ENCODE results near the gene ATPAF2.

ATPAF2 gene

GRCh38 chr17:18038861-18039534 lies at the start of gene ATPAF2, which contains the start of gene GID4:
Gene ATPAF2, minus strand, starts transcription at chr17:18039168. Its CDS starts 155 bp downstream, at chr17:18039013.
Gene GID4, plus strand, starts transcription at chr17:18039408. Its CDS starts 57 bp downstream, at chr17:18039465.
- peak; percentile 100 for DNase-seq (ENCODE audit: low read depth)

GRCh38 chr17:18087610-18088491 lies 48.9 kb upstream of the ATPAF2 start, which contains the start of gene DRG2:
Gene DRG2, plus strand, starts transcription at chr17:18087948. Its CDS starts 76 bp downstream, at chr17:18088024.
- DNase-seq (ENCODE audit: low read depth): peak; percentile 83

- no peak for DNase-seq (ENCODE audit: low read depth)
These were observed 45.3 kb upstream of the ATPAF2 start for GRCh38 chr17:18084256-18084655.

- no peak for DNase-seq (ENCODE audit: low read depth)
These were observed 40.6 kb upstream of the ATPAF2 start for GRCh38 chr17:18079543-18079942.

- no peak for DNase-seq (ENCODE audit: low read depth)
These were observed 38.0 kb upstream of the ATPAF2 start for GRCh38 chr17:18076936-18077335.

GRCh38 chr17:18074566-18075272 lies 35.8 kb upstream of the ATPAF2 start:
- no peak for DNase-seq (ENCODE audit: low read depth)

GRCh38 chr17:18071751-18072150 lies 32.8 kb upstream of the ATPAF2 start:
- DNase-seq (ENCODE audit: low read depth): no peak

GRCh38 chr17:18070861-18071340 lies 31.9 kb upstream of the ATPAF2 start:
- no peak for DNase-seq (ENCODE audit: low read depth)

GRCh38 chr17:18069101-18069500 lies 30.1 kb upstream of the ATPAF2 start:
- DNase-seq (ENCODE audit: low read depth): no peak

- DNase-seq (ENCODE audit: low read depth): no peak
These were observed 27.9 kb upstream of the ATPAF2 start for GRCh38 chr17:18066866-18067265.

- DNase-seq (ENCODE audit: low read depth): no peak
These were observed 26.6 kb upstream of the ATPAF2 start for GRCh38 chr17:18065546-18065945.

GRCh38 chr17:18064053-18064452 lies 25.1 kb upstream of the ATPAF2 start:
- no peak for DNase-seq (ENCODE audit: low read depth)

GRCh38 chr17:18059283-18059682 lies 20.3 kb upstream of the ATPAF2 start:
- DNase-seq (ENCODE audit: low read depth): no peak

GRCh38 chr17:18056214-18056613 lies 17.2 kb upstream of the ATPAF2 start:
- DNase-seq (ENCODE audit: low read depth): no peak

GRCh38 chr17:18055597-18055996 lies 16.6 kb upstream of the ATPAF2 start:
- DNase-seq (ENCODE audit: low read depth): no peak

- DNase-seq (ENCODE audit: low read depth): no peak
These were observed 6.9 kb upstream of the ATPAF2 start for GRCh38 chr17:18045691-18046350.

- no peak for DNase-seq (ENCODE audit: low read depth)
These were observed 5.6 kb upstream of the ATPAF2 start for GRCh38 chr17:18044609-18045008.

GRCh38 chr17:18043491-18043890 lies 4.5 kb upstream of the ATPAF2 start:
- no peak for DNase-seq (ENCODE audit: low read depth)

- no peak for DNase-seq (ENCODE audit: low read depth)
These were observed 4.0 kb upstream of the ATPAF2 start for GRCh38 chr17:18042983-18043382.

- DNase-seq (ENCODE audit: low read depth): no peak
These were observed 2.8 kb upstream of the ATPAF2 start for GRCh38 chr17:18041776-18042175.

GRCh38 chr17:18040261-18040858 lies 1.4 kb upstream of the ATPAF2 start:
- DNase-seq (ENCODE audit: low read depth): no peak

All from activated T-helper 9 cell treated with anti-CD3 and anti-CD28 coated beads, Interleukin-2, amount 50 U/mL, for 16 hours (primary cell).